ENCODE data around the gene TTLL5. TPM values are rescaled to one million over a fixed set of nuclear protein-coding genes. Genes with fewer than 3 reads are reported as not detected.

Gene TTLL5
- total and polyA plus RNA-seq, 9 of the 15 experiments (the other 6 are each of a cell fraction or from before 2014, with no cell fraction given): 4.1 to 18.9 (median 12.6) TPM

DNA sequence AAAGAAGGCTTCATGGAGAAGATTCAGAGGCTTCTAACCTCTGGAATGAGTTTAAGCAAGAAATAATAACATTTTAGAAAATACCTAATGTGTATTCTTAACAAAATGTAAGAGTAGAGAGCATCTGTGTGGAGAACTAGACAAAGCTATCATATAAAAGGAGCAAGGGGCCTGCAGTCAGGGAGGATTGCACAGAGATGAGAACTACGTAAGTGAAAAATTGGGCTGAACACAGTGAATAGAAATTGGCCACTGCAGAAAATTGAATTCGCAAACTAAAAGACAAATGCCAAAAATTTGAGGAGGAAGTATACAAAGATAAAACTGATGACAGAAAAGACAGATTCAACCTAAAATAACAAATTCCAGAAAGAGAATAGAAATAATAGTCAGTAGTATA lies 227.9 kb downstream of the TTLL5 start:
- TF ChIP-seq TAF9B (IDR thresholded peaks at IDR 0.05; ENCODE audit: partially characterized antibody) (no peak), HDAC6 (IDR thresholded peaks at IDR 0.05; ENCODE audit: low read depth, low read length) (no peak), CCAR2 (IDR thresholded peaks at IDR 0.05; ENCODE audit: low read depth, low read length) (no peak), ZSCAN32 (CRISPR knock-in tag; IDR thresholded peaks at IDR 0.05) (no peak)
- Histone ChIP-seq H3K9ac (ENCODE audit: insufficient read depth in 1 of 2, low read depth in 2 of 2, low read length in 2 of 2) (no peak overlapping the region), H3K4me3 (no peak overlapping the region), H3K27ac (ENCODE audit: extremely low read depth, low read depth, low read length) (no peak overlapping the region), H3K79me2 (ENCODE audit: control insufficient read depth, insufficient read depth, low read length) (no peaks in the 10 kb centered on the region), H3K4me2 (ENCODE audit: insufficient read depth, low read length) (no peak overlapping the region), H3K4me1 (replicated peaks in 1 of 2; ENCODE audit: control insufficient read depth in 2 of 2, insufficient read depth in 2 of 2, low read length in 2 of 2) (no peaks in the 10 kb centered on the region), H3K27me3 (ENCODE audit: control insufficient read depth in 2 of 2, insufficient read depth in 2 of 2, low read length in 2 of 2) (no peaks in the 10 kb centered on the region), H3K9me1 (ENCODE audit: control insufficient read depth, insufficient read depth, low read length) (no peaks in the 10 kb centered on the region), H3K9me3 (replicated peaks; ENCODE audit: control insufficient read depth, insufficient read depth, low read depth, low read length) (no peaks in the 10 kb centered on the region), H4K20me1 (replicated peaks; ENCODE audit: control insufficient read depth, insufficient read depth, low read length) (no peaks in the 10 kb centered on the region), H2AFZ (ENCODE audit: low read depth, low read length) (no peak overlapping the region), H3K36me3 (ENCODE audit: control insufficient read depth, insufficient read depth, low read length) (no peaks in the 10 kb centered on the region)
- no TSS peak for BruUV-seq (replicated peaks)
- ChIA-PET POLR2A (interaction anchor here (0.6 to 1.1 kb wide), 2 partner anchors 9 to 202 kb away, joined by 3 to 4 read pairs; no protein-coding TSS in a partner anchor), CTCF (ENCODE audit: low intra/inter-chr PET ratio) (no interaction called here)
- no peak for DNase-seq (ENCODE audit: extremely low read depth in 1 of 4, low spot score in 3 of 4)
- no peak for ATAC-seq
- no peak for FAIRE-seq
- intact Hi-C loops (cut with micrococcal nuclease): no loop called here
- WGBS (ENCODE audit: insufficient coverage, low coverage, missing lambda C conversion rate): 100% methylated on average over 2 of the region's 2 CpGs
- in situ Hi-C loops (cut with MboI): no loop called here

DNA sequence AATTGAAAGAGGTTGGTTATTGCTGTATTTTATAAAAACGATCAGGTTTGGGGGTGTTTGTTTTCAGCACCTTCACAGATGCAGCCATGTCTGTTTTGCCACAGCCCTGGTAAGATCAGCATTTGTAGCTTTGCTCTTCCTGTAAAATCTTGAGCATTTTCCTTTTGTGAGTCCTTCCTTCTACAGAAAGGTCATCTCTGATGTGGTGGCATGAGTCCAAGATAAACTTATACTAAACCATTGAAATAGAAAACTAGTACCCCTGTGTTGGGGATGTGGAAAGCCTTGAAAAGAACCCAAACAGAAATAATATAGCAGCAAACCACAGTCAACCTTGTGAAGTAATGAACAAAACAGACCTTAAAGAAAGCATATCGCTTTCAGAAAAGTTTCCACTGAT lies 235.3 kb downstream of the TTLL5 start:
- no peaks in the 10 kb centered on the region for H3K36me3 ChIP-seq (ENCODE audit: control insufficient read depth, insufficient read depth, low read length)
- H3K27ac ChIP-seq (ENCODE audit: extremely low read depth, low read depth, low read length): no peak overlapping the region
- DNase-seq (ENCODE audit: extremely low read depth in 1 of 4, low spot score in 3 of 4) (no peak), FAIRE-seq (no peak), ATAC-seq (no peak)
- no peak overlapping the region for H3K4me3 ChIP-seq
- H3K4me2 ChIP-seq (ENCODE audit: insufficient read depth, low read length): no peak overlapping the region
- H3K9ac ChIP-seq (ENCODE audit: insufficient read depth in 1 of 2, low read depth in 2 of 2, low read length in 2 of 2): no peak overlapping the region
- H3K9me1 ChIP-seq (ENCODE audit: control insufficient read depth, insufficient read depth, low read length): no peaks in the 10 kb centered on the region
- no peaks in the 10 kb centered on the region for H4K20me1 ChIP-seq (replicated peaks; ENCODE audit: control insufficient read depth, insufficient read depth, low read length)
- no peaks in the 10 kb centered on the region for H3K79me2 ChIP-seq (ENCODE audit: control insufficient read depth, insufficient read depth, low read length)
- no peaks in the 10 kb centered on the region for H3K27me3 ChIP-seq (ENCODE audit: control insufficient read depth in 2 of 2, insufficient read depth in 2 of 2, low read length in 2 of 2)
- intact Hi-C loops (cut with micrococcal nuclease): no loop called here
- 54% methylated on average over 2 of the region's 2 CpGs for WGBS (ENCODE audit: insufficient coverage, low coverage, missing lambda C conversion rate)
- BruUV-seq (replicated peaks): no TSS peak
- no peak overlapping the region for H2AFZ ChIP-seq (ENCODE audit: low read depth, low read length)
- in situ Hi-C loops (cut with MboI): no loop called here
- ChIA-PET CTCF (ENCODE audit: low intra/inter-chr PET ratio) (no interaction called here), POLR2A (no interaction called here)
- H3K4me1 ChIP-seq (replicated peaks in 1 of 2; ENCODE audit: control insufficient read depth in 2 of 2, insufficient read depth in 2 of 2, low read length in 2 of 2): no peaks in the 10 kb centered on the region
- no peaks in the 10 kb centered on the region for H3K9me3 ChIP-seq (replicated peaks; ENCODE audit: control insufficient read depth, insufficient read depth, low read depth, low read length)
- TF ChIP-seq ZNF780A (CRISPR knock-in tag; IDR thresholded peaks at IDR 0.05) (no peak), YY1 (IDR thresholded peaks at IDR 0.05; ENCODE audit: borderline replicate concordance in 1 of 3, control insufficient read depth in 1 of 3, extremely low read depth in 1 of 3, insufficient read depth in 3 of 3, insufficient read length in 1 of 3, insufficient replicate concordance in 2 of 3, low read depth in 1 of 3, low read length in 2 of 3) (no peak), MECOM (CRISPR knock-in tag; IDR thresholded peaks at IDR 0.05) (no peak), RFX7 (CRISPR knock-in tag; IDR thresholded peaks at IDR 0.05) (no peak), C11orf30 (IDR thresholded peaks at IDR 0.05; ENCODE audit: low read depth) (no peak), ZNF57 (CRISPR knock-in tag; IDR thresholded peaks at IDR 0.05) (no peak), POLR3A (IDR thresholded peaks at IDR 0.05; ENCODE audit: borderline replicate concordance, extremely low read depth, insufficient read depth, insufficient read length) (no peak), ZFPM2 (CRISPR knock-in tag; IDR thresholded peaks at IDR 0.05) (no peak), CSDE1 (IDR thresholded peaks at IDR 0.05) (no peak), NCOA4 (IDR thresholded peaks at IDR 0.05; ENCODE audit: partially characterized antibody) (no peak), NCOA2 (IDR thresholded peaks at IDR 0.05; ENCODE audit: partially characterized antibody in 2 of 2) (no peak)
- TF ChIP-seq, protein P1, sequence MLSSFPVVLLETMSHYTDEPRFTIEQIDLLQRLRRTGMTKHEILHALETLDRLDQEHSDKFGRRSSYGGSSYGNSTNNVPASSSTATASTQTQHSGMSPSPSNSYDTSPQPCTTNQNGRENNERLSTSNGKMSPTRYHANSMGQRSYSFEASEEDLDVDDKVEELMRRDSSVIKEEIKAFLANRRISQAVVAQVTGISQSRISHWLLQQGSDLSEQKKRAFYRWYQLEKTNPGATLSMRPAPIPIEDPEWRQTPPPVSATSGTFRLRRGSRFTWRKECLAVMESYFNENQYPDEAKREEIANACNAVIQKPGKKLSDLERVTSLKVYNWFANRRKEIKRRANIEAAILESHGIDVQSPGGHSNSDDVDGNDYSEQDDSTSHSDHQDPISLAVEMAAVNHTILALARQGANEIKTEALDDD (IDR thresholded peaks at IDR 0.05): no peak
